ENCODE results near the gene EML6. TPM values are rescaled to one million over a fixed set of nuclear protein-coding genes. Genes with fewer than 3 reads are reported as not detected.
"Not testable (repeated sequence)": the region's sequence is repeated elsewhere in the genome, so short reads cannot be mapped to it uniquely, and the experiment has no call there.

Gene EML6
- total RNA-seq, 1 donor from 2014 or later = 0.56 TPM

- no peak for ATAC-seq (ENCODE audit: poor library complexity)
- intact Hi-C loops (cut with DNase I) = no loop called here
- DNase-seq = no peak
Measured at GRCh38 chr2:54862742-54863141, 139.3 kb downstream of the EML6 start.

GRCh38 chr2:54863660-54864059 is 140.2 kb downstream of the EML6 start:
- no peak for ATAC-seq (ENCODE audit: poor library complexity)
- DNase-seq = no peak
- intact Hi-C loops (cut with DNase I) = no loop called here

- intact Hi-C loops (cut with DNase I) = no loop called here
- ATAC-seq (ENCODE audit: poor library complexity) (no peak), DNase-seq (no peak)
Measured at GRCh38 chr2:54864096-54864495, 140.6 kb downstream of the EML6 start.

GRCh38 chr2:54864727-54865126 is 141.3 kb downstream of the EML6 start:
- intact Hi-C loops (cut with DNase I) = no loop called here
- DNase-seq = no peak
- no peak for ATAC-seq (ENCODE audit: poor library complexity)

GRCh38 chr2:54866179-54866578 is 142.7 kb downstream of the EML6 start:
- intact Hi-C loops (cut with DNase I) = no loop called here
- DNase-seq (no peak), ATAC-seq (ENCODE audit: poor library complexity) (no peak)

GRCh38 chr2:54866868-54867267 is 143.4 kb downstream of the EML6 start:
- DNase-seq = no peak
- ATAC-seq (ENCODE audit: poor library complexity) = no peak
- intact Hi-C loops (cut with DNase I) = no loop called here

- no peak for ATAC-seq (ENCODE audit: poor library complexity)
- intact Hi-C loops (cut with DNase I) = no loop called here
Measured at GRCh38 chr2:54867457-54867856, 144.0 kb downstream of the EML6 start.

GRCh38 chr2:54871457-54872107 is 148.1 kb downstream of the EML6 start:
- intact Hi-C loops (cut with DNase I) = no loop called here
- ATAC-seq (ENCODE audit: poor library complexity) (no peak), DNase-seq (no peak)

More at GRCh38 chr2:54867457-54867856, 144.0 kb downstream of the EML6 start:
- DNase-seq = no peak

GRCh38 chr2:54872780-54873179 is 149.3 kb downstream of the EML6 start:
- DNase-seq (no peak), ATAC-seq (ENCODE audit: poor library complexity) (no peak)
- intact Hi-C loops (cut with DNase I) = no loop called here

GRCh38 chr2:54873236-54873635 is 149.8 kb downstream of the EML6 start:
- DNase-seq; intact Hi-C loops (cut with DNase I); ATAC-seq (ENCODE audit: poor library complexity): not testable (repeated sequence)

GRCh38 chr2:54876764-54877163 is 153.3 kb downstream of the EML6 start:
- intact Hi-C loops (cut with DNase I) = no loop called here
- DNase-seq (no peak), ATAC-seq (ENCODE audit: poor library complexity) (no peak)

- intact Hi-C loops (cut with DNase I) = no loop called here
- ATAC-seq (ENCODE audit: poor library complexity) (no peak), DNase-seq (no peak)
Measured at GRCh38 chr2:54878182-54878581, 154.7 kb downstream of the EML6 start.

- ATAC-seq (ENCODE audit: poor library complexity) (no peak), DNase-seq (no peak)
- intact Hi-C loops (cut with DNase I) = no loop called here
Measured at GRCh38 chr2:54879032-54879431, 155.6 kb downstream of the EML6 start.

- intact Hi-C loops (cut with DNase I) = no loop called here
- ATAC-seq (ENCODE audit: poor library complexity) = no peak
- DNase-seq = no peak
Measured at GRCh38 chr2:54879598-54880332, 156.3 kb downstream of the EML6 start.

GRCh38 chr2:54880428-54880827 is 157.0 kb downstream of the EML6 start:
- DNase-seq (no peak), ATAC-seq (ENCODE audit: poor library complexity) (no peak)
- intact Hi-C loops (cut with DNase I) = no loop called here

- intact Hi-C loops (cut with DNase I) = no loop called here
- ATAC-seq (ENCODE audit: poor library complexity) = no peak
- DNase-seq = no peak
Measured at GRCh38 chr2:54881759-54882158, 158.3 kb downstream of the EML6 start.

GRCh38 chr2:54885891-54886290 is 162.4 kb downstream of the EML6 start:
- DNase-seq (no peak), ATAC-seq (ENCODE audit: poor library complexity) (no peak)
- intact Hi-C loops (cut with DNase I) = no loop called here

GRCh38 chr2:54887850-54888545 is 164.5 kb downstream of the EML6 start:
- DNase-seq (no peak), ATAC-seq (ENCODE audit: poor library complexity) (no peak)
- intact Hi-C loops (cut with DNase I) = no loop called here

GRCh38 chr2:54889053-54889452 is 165.6 kb downstream of the EML6 start:
- intact Hi-C loops (cut with DNase I) = no loop called here
- ATAC-seq (ENCODE audit: poor library complexity) (no peak), DNase-seq (no peak)

- intact Hi-C loops (cut with DNase I) = no loop called here
- DNase-seq = no peak
- no peak for ATAC-seq (ENCODE audit: poor library complexity)
Measured at GRCh38 chr2:54891909-54892308, 168.4 kb downstream of the EML6 start.

All from Right ventricle myocardium superior (tissue), 1 donor.